Right renal cortex interstitium (tissue), 3 donors: ENCODE measurements around the gene PCDHB12. TPM values are rescaled to one million over a fixed set of nuclear protein-coding genes. Genes with fewer than 3 reads are reported as not detected.
"Not testable (repeated sequence)": the region's sequence is repeated elsewhere in the genome, so short reads cannot be mapped to it uniquely, and the experiment has no call there.

Experiments
- DNase-seq, 3 donors: peaks; one replicate each; pipeline ENCODE4 v3.0.0-alpha.2; 2013; ENCODE audit warnings: low read depth in 3 of 3, low spot score in 2 of 3
- polyA plus RNA-seq, 3 donors: library from polyadenylated mRNA; unstranded; fragments of 120-200 nt; gene quantifications; one replicate each; pipeline ENCODE4 v1.2.1, GENCODE V29; 2013; ENCODE audit not compliant: insufficient read length in 3 of 3

Gene PCDHB12
- polyA plus RNA-seq, 3 donors: 4.7 to 5.8 (median 4.8) TPM

DNA sequence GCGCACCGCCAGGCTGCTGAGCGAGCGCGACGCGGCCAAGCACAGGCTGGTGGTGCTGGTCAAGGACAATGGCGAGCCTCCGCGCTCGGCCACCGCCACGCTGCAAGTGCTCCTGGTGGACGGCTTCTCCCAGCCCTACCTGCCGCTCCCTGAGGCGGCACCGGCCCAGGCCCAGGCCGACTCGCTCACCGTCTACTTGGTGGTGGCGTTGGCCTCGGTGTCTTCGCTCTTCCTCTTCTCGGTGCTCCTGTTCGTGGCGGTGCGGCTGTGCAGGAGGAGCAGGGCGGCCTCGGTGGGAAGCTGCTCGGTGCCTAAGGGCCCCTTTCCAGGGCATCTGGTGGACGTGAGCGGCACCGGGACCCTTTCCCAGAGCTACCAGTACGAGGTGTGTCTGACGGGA, 6.9 kb upstream of the PCDHB12 start:
- DNase-seq: not testable (repeated sequence)

DNA sequence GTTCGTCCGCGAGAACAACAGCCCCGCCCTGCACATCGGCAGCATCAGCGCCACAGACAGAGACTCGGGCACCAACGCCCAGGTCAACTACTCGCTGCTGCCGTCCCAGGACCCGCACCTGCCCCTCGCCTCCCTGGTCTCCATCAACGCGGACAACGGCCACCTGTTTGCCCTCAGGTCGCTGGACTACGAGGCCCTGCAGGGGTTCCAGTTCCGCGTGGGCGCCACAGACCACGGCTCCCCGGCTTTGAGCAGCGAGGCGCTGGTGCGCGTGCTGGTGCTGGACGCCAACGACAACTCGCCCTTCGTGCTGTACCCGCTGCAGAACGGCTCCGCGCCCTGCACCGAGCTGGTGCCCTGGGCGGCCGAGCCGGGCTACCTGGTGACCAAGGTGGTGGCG, 1.8 kb downstream of the PCDHB12 start:
- not testable (repeated sequence) for DNase-seq

DNA sequence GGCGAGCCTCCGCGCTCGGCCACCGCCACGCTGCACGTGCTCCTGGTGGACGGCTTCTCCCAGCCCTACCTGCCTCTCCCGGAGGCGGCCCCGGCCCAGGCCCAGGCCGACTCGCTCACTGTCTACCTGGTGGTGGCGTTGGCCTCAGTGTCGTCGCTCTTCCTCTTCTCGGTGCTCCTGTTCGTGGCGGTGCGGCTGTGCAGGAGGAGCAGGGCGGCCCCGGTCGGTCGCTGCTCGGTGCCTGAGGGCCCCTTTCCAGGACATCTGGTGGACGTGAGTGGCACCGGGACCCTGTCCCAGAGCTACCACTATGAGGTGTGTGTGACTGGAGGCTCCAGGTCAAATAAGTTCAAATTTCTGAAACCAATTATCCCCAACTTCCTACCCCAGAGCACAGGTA, 2.3 kb downstream of the PCDHB12 start:
- DNase-seq: not testable (repeated sequence)

DNA sequence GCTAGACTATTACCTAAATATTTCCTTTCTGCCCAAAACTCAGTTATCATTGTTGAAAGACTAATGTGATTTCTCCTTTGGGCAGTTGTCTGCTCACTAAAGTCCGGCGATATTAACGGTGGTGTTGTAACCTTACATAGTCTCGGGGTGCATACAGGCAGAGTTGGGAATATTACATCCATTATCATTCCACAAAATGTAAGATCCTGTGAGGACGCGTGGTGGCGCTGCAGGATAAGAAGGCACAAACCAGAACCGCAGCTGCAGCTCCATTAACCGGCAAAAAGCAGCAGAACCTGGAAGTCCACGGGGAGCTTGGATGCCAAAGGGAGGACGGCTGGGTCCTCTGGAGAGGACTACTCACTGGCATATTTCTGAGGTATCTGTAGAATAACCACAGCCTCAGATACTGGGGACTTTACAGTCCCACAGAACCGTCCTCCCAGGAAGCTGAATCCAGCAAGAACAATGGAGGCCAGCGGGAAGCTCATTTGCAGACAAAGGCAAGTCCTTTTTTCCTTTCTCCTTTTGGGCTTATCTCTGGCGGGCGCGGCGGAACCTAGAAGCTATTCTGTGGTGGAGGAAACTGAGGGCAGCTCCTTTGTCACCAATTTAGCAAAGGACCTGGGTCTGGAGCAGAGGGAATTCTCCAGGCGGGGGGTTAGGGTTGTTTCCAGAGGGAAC, 5.3 kb downstream of the PCDHB12 start, which contains the start of gene PCDHB13:
Gene PCDHB13, plus strand, starts transcription at position 264 of the 684 bp plus-strand sequence. Its CDS starts 205 bp downstream, at position 469.
- not testable (repeated sequence) for DNase-seq

DNA sequence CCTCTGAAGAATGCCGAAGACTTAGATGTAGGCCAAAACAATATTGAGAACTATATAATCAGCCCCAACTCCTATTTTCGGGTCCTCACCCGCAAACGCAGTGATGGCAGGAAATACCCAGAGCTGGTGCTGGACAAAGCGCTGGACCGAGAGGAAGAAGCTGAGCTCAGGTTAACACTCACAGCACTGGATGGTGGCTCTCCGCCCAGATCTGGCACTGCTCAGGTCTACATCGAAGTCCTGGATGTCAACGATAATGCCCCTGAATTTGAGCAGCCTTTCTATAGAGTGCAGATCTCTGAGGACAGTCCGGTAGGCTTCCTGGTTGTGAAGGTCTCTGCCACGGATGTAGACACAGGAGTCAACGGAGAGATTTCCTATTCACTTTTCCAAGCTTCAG, 6.1 kb downstream of the PCDHB12 start:
- DNase-seq: not testable (repeated sequence)

DNA sequence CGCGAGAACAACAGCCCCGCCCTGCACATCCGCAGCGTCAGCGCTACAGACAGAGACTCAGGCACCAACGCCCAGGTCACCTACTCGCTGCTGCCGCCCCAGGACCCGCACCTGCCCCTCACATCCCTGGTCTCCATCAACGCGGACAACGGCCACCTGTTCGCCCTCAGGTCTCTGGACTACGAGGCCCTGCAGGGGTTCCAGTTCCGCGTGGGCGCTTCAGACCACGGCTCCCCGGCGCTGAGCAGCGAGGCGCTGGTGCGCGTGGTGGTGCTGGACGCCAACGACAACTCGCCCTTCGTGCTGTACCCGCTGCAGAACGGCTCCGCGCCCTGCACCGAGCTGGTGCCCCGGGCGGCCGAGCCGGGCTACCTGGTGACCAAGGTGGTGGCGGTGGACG, 7.0 kb downstream of the PCDHB12 start:
- not testable (repeated sequence) for DNase-seq

DNA sequence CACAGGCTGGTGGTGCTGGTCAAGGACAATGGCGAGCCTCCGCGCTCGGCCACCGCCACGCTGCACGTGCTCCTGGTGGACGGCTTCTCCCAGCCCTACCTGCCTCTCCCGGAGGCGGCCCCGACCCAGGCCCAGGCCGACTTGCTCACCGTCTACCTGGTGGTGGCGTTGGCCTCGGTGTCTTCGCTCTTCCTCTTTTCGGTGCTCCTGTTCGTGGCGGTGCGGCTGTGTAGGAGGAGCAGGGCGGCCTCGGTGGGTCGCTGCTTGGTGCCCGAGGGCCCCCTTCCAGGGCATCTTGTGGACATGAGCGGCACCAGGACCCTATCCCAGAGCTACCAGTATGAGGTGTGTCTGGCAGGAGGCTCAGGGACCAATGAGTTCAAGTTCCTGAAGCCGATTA, 7.5 kb downstream of the PCDHB12 start:
- DNase-seq: not testable (repeated sequence)

DNA sequence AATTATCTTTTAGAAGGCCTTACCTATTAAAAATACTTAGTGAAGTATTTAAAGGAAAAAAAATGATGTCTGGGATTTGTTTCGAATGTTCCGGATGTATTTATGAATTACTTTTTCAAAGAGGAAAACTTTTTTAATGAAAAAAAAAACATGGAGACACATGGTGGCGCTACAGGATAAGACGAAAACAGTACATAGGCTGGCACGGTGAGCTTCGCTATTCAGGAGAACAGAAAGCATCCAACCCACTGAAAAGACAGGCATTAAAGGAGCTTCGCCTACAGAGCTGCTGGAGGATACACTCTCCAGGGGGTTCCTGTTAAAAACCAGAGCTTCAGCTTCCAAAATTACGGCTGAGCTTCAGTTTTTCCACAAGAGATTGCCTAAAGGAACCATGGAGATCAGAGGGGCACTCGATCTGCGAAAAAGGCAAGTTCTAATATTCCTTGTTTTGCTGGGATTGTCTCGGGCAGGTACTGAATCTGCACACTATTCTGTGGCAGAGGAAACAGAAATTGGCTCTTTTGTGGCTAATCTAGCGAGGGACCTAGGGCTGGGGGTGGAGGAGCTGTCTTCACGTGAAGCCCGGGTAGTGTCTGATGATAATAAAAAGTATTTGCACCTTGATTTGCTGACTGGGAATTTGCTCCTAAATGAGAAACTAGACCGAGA, 14.7 kb downstream of the PCDHB12 start, which contains the start of gene PCDHB14:
Gene PCDHB14, plus strand, starts transcription at position 232 of the 672 bp plus-strand sequence. Its CDS starts 163 bp downstream, at position 395.
- DNase-seq: no peak

DNA sequence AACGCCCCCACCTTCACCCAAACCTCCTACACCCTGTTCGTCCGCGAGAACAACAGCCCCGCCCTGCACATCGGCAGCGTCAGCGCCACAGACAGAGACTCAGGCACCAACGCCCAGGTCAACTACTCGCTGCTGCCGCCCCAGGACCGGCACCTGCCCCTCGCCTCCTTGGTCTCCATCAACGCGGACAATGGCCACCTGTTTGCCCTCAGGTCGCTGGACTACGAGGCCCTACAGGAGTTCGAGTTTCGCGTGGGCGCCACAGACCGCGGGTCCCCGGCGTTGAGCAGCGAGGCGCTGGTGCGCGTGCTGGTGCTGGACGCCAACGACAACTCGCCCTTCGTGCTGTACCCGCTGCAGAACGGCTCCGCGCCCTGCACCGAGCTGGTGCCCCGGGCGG, 16.3 kb downstream of the PCDHB12 start:
- not testable (repeated sequence) for DNase-seq

DNA sequence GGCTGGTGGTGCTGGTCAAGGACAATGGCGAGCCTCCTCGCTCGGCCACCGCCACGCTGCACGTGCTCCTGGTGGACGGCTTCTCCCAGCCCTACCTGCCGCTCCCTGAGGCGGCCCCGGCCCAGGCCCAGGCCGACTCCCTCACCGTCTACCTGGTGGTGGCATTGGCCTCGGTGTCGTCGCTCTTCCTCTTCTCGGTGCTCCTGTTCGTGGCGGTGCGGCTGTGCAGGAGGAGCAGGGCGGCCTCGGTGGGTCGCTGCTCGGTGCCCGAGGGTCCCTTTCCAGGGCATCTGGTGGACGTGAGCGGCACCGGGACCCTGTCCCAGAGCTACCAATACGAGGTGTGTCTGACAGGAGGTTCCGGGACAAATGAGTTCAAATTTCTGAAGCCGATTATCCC, 16.9 kb downstream of the PCDHB12 start:
- not testable (repeated sequence) for DNase-seq

DNA sequence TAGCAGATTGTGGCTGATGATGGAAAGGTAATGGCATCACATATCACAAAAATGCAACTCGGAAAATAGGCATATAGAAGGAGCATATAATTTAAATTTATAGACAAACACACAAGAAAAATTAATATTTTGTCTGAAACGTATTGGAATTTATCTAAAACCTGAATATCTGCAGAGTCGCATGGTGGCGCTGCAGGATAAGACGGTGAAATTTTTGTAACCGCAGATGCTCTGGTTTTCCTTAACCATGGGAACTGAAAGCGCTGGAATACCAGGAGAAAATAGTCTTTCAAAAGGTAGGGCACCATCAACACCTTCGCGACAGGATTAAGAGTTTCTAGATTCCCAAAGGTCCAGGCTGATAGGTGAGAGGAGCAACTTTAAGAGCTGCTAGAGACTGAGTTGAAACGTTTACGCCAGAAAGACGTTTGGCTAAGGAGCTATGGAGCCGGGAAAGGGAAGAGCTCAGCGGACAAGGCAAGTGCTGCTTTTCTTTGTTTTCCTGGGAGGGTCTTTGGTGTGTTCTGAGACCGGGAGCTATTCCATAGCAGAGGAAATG, 25.7 kb downstream of the PCDHB12 start:
- DNase-seq: no peak

DNA sequence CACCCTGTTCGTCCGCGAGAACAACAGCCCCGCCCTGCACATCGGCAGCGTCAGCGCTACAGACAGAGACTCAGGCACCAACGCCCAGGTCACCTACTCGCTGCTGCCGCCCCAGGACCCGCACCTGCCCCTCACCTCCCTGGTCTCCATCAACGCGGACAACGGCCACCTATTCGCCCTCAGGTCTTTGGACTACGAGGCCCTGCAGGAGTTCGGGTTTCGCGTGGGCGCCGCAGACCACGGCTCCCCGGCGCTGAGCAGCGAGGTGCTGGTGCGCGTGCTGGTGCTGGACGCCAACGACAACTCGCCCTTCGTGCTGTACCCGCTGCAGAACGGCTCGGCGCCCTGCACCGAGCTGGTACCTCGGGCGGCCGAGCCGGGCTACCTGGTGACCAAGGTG, 27.4 kb downstream of the PCDHB12 start:
- DNase-seq: not testable (repeated sequence)

DNA sequence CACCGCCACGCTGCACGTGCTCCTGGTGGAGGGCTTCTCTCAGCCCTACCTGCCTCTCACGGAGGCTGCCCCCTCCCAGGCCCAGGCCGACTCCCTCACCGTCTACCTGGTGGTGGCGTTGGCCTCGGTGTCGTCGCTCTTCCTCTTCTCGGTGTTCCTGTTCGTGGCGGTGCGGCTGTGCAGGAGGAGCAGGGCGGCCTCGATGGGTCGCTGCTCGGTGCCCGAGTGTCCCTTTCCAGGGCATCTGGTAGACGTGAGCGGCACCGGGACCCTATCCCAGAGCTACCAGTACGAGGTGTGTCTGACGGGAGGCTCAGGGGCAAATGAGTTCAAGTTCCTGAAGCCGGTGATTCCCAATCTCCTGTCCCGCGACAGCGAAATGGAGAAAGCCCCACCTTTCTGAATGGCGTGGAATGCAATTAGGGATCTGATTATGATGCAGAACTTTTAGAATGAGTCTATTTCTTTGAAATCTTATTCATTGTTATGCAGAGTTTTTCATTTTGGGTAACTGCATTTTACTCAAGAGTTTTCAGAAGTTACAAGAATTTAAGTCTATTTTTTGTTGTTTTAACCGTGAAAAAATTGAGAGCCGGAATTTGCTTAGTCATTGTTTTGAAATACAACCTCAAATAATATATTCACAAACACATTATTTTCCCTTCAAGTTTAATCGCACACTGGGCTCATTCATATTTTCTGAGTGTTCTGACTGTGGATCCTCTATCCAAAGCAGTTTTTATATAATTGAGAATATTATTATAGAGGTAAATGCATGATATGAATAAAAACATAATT, 28.2 kb downstream of the PCDHB12 start:
- DNase-seq: no peak

DNA sequence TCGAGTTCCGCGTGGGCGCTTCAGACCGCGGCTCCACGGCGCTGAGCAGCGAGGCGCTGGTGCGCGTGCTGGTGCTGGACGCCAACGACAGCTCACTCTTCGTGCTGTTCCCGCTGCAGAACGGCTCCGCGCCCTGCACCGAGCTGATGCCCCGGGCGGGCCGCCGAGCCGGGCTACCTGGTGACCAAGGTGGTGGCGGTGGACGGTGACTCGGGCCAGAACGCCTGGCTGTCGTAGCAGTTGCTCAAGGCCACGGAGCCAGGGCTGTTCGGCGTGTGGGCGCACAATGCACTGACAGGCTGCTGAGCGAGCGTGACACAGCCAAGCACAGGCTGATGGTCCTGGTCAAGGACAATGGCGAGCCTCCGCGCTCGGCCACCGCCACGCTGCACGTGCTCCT, 33.0 kb downstream of the PCDHB12 start:
- no peak for DNase-seq

DNA sequence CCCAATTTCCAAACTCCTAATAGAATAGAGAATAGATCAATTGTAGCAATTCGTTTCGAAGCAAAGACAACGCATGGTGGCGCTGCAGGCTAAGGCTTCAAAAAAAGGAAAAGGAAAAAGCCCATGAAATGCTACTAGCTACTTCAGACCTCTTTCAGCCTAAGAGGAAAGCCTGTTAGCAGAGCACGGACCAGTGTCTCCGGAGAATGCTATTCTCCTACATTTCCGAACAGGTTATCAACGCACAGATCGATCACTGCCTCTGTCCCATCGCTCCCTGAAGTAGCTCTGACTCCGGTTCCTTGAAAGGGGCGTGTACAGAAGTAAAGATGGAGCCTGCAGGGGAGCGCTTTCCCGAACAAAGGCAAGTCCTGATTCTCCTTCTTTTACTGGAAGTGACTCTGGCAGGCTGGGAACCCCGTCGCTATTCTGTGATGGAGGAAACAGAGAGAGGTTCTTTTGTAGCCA, 36.8 kb downstream of the PCDHB12 start, which contains the start of gene PCDHB15:
Gene PCDHB15, plus strand, starts transcription at position 146 of the 468 bp plus-strand sequence. Its CDS starts 184 bp downstream, at position 330.
- no peak for DNase-seq

DNA sequence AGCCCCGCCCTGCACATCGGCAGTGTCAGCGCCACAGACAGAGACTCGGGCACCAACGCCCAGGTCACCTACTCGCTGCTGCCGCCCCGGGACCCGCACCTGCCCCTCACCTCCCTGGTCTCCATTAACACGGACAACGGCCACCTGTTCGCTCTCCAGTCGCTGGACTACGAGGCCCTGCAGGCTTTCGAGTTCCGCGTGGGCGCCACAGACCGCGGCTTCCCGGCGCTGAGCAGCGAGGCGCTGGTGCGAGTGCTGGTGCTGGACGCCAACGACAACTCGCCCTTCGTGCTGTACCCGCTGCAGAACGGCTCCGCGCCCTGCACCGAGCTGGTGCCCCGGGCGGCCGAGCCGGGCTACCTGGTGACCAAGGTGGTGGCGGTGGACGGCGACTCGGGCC, 38.5 kb downstream of the PCDHB12 start:
- not testable (repeated sequence) for DNase-seq

DNA sequence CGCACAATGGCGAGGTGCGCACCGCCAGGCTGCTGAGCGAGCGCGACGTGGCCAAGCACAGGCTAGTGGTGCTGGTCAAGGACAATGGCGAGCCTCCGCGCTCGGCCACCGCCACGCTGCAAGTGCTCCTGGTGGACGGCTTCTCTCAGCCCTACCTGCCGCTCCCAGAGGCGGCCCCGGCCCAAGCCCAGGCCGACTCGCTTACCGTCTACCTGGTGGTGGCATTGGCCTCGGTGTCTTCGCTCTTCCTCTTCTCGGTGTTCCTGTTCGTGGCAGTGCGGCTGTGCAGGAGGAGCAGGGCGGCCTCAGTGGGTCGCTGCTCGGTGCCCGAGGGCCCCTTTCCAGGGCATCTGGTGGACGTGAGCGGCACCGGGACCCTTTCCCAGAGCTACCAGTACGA, 38.9 kb downstream of the PCDHB12 start:
- DNase-seq: not testable (repeated sequence)

DNA sequence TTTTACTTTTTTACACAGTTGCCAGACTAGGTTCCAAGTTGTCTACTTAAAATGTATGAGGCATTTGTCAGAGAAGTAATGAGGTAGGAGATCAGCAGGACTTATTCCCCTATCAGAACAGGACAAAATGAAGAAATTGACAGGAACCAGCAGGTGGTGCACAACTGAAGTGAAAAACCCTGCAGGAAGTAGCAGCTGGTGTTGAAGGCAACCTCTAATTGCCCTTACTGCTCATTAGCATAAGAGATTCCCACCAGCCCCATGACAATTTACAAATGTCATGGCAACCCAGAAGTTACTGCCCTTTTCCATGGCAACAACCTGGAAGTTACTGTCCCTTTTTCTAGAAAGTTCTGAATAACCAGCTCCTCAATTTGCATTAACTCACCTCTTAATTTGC, 42.1 kb downstream of the PCDHB12 start:
- no peak for DNase-seq

DNA sequence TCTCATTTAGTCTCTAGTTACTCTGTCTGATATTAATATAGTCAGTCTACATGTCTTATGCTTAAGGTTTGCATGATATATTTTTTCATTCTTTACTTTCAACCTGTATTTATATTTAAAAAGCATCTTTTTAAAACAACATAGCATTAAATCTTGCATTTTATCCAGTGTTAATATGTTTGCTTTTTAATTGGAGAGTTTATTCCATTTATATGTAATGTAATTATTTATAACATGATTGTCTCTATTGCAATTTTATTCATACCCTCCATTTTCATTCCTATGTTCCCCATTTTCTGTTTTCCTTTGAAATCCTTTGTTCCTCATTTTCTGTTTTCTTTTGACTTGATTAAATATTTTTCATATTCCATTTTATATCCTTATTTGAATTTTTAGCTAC, 49.9 kb downstream of the PCDHB12 start:
- DNase-seq: no peak

DNA sequence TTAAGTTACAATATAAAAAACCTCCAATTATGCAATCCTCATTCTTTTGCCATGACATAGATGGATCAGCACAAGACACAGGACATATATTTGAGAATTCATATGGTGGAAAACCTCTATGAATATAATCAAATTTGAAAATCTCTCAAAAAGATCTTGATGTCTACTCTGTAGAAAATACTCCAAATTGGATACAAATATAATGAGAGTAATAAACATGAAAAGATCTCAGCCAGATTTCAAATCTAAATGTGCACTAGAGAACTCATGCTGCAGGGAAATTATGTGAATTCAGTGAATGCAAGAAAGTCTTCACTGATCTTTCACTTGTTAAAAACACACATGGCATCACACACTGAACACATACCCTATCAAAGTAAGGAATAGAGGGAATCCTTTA, 50.4 kb downstream of the PCDHB12 start:
- DNase-seq: no peak
